Fibroblast of lung (primary cell): Measurements from ENCODE around the gene TAB2.

Source experiments
- EZH2 ChIP-seq: IDR thresholded peaks from 2 replicates; pipeline ENCODE4 v1.5.1; 2012; ENCODE audit warnings: low read length, control low read depth, mild to moderate bottlenecking; ENCODE audit errors: missing control alignments
- TF ChIP-seq, protein P1 (sequence below), 2 donors: IDR thresholded peaks in 1 of 2; conservative IDR thresholded peaks in 1 of 2; 1 replicate in 1 of 2; 2 replicates in 1 of 2; pipeline ENCODE4 v1.5.1; 2011 to 2012; ENCODE audit warnings: low read length in 2 of 2, control low read depth in 1 of 2, inconsistent platforms in 1 of 2, low read depth in 1 of 2, mild to moderate bottlenecking in 1 of 2

DNA sequence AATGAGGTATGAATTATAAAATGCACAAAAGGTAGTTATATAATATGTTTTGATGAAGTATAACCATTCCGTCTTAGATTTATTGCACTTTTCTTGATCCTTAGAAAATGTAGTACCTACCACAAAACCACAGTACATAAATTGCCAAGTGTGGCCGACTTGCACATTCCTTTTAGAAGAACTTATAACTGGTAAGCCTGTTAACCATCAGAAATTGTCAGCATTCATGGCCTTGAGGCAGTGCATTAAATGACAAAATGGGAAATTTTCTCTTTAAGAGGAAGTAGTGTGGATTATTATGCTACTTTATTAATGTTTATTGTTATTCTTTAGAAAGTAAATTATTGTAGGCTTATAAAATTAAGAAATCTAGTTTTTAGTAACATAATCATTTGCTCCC is 29.6 kb downstream of the TAB2 start:
- TF ChIP-seq EZH2, result no peak
- TF ChIP-seq, protein P1, sequence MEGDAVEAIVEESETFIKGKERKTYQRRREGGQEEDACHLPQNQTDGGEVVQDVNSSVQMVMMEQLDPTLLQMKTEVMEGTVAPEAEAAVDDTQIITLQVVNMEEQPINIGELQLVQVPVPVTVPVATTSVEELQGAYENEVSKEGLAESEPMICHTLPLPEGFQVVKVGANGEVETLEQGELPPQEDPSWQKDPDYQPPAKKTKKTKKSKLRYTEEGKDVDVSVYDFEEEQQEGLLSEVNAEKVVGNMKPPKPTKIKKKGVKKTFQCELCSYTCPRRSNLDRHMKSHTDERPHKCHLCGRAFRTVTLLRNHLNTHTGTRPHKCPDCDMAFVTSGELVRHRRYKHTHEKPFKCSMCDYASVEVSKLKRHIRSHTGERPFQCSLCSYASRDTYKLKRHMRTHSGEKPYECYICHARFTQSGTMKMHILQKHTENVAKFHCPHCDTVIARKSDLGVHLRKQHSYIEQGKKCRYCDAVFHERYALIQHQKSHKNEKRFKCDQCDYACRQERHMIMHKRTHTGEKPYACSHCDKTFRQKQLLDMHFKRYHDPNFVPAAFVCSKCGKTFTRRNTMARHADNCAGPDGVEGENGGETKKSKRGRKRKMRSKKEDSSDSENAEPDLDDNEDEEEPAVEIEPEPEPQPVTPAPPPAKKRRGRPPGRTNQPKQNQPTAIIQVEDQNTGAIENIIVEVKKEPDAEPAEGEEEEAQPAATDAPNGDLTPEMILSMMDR (conservative IDR thresholded peaks at IDR 0.05 in 1 of 2, IDR thresholded peaks at IDR 0.05 in 1 of 2; ENCODE audit: low read depth in 1 of 2, low read length in 2 of 2), result no peak
